Calu3 (cell line): ENCODE results near the gene BCL3. TPM values are rescaled to one million over a fixed set of nuclear protein-coding genes. Genes with fewer than 3 reads are reported as not detected.

ENCODE experiments used
- BruUV-seq: library from RNA; stranded (reverse); fragments of 400-500 nt; replicated peaks from 2 replicates; lab custom pipeline; 2021; lab: Mats Ljungman, UMichigan
- CTCF ChIA-PET: fragments of 300-600 bp; sonication (Branson Sonifier 250); formaldehyde crosslinking; loops from one replicate; lab custom pipeline; 2022; ENCODE audit warnings: antibody characterized with exemption; lab: Charles Lee
- DNase-seq: peaks from one replicate; pipeline ENCODE4 v3.0.0; 2022
- H3K27ac Mint-ChIP-seq: one replicate; pipeline ENCODE4 v1.8.0; 2022; ENCODE audit warnings: mixed read lengths; ENCODE audit not compliant: unreplicated experiment
- H3K27me3 Mint-ChIP-seq: one replicate; pipeline ENCODE4 v1.8.0; 2022; ENCODE audit warnings: mixed read lengths; ENCODE audit not compliant: unreplicated experiment
- H3K36me3 Mint-ChIP-seq: one replicate; pipeline ENCODE4 v1.8.0; 2022; ENCODE audit warnings: mild to moderate bottlenecking, moderate library complexity, mixed read lengths; ENCODE audit not compliant: insufficient read depth, unreplicated experiment
- H3K4me1 Mint-ChIP-seq: one replicate; pipeline ENCODE4 v1.8.0; 2022; ENCODE audit warnings: mild to moderate bottlenecking, low read depth, mixed read lengths; ENCODE audit not compliant: unreplicated experiment
- H3K4me3 Mint-ChIP-seq: one replicate; pipeline ENCODE4 v1.8.0; 2022; ENCODE audit warnings: mild to moderate bottlenecking, low read depth, moderate library complexity, mixed read lengths; ENCODE audit not compliant: unreplicated experiment
- H3K9me3 Mint-ChIP-seq: one replicate; pipeline ENCODE4 v1.8.0; 2022; ENCODE audit warnings: low read depth, mixed read lengths; ENCODE audit not compliant: unreplicated experiment
- CTCF ChIP-seq: fragments of 200-600 bp; IDR thresholded peaks from one replicate; pipeline ENCODE4 v1.8.0; 2022; ENCODE audit warnings: antibody characterized with exemption; ENCODE audit not compliant: unreplicated experiment
- intact Hi-C: fragments of 100-400 bp; cut with micrococcal nuclease; formaldehyde crosslinking; loops from one replicate; pipeline ENCODE4 v1.10.0; 2022; ENCODE audit not compliant: unreplicated experiment
- total RNA-seq: library from RNA; stranded (reverse); gene quantifications from 2 replicates; pipeline ENCODE4 v1.2.3, GENCODE V29; 2022

The BCL3 gene
- total RNA-seq, 1 experiment from 2014 or later = 37.7 TPM

- Mint-ChIP-seq H3K4me1 (peaks cover 44% of the 10 kb centered on the region), H3K27ac (no peak overlapping the region), H3K9me3 (no peaks in the 10 kb centered on the region), H3K27me3 (no peaks in the 10 kb centered on the region), H3K4me3 (no peak overlapping the region), H3K36me3 (peaks cover 23% of the 10 kb centered on the region)
- no peak for TF ChIP-seq CTCF
- intact Hi-C loops = no loop called here
- no peak for DNase-seq
- CTCF ChIA-PET = no interaction called here
- BruUV-seq = no TSS peak
Measured at GRCh38 chr19:44731081-44731480, 17.4 kb upstream of the BCL3 start.

GRCh38 chr19:44731622-44732021 lies 16.9 kb upstream of the BCL3 start:
- CTCF ChIA-PET = interaction anchor here (1.3 to 1.4 kb wide), 2 partner anchors 34 to 39 kb away, joined by 3 read pairs; no protein-coding TSS in a partner anchor
- H3K36me3 Mint-ChIP-seq = peaks cover 19% of the 10 kb centered on the region
- DNase-seq = no peak
- peaks cover 38% of the 10 kb centered on the region for H3K4me1 Mint-ChIP-seq
- no peaks in the 10 kb centered on the region for H3K27me3 Mint-ChIP-seq
- no peak overlapping the region for H3K4me3 Mint-ChIP-seq
- H3K9me3 Mint-ChIP-seq = no peaks in the 10 kb centered on the region
- intact Hi-C loops = no loop called here
- BruUV-seq = no TSS peak
- H3K27ac Mint-ChIP-seq = no peak overlapping the region
- no peak for TF ChIP-seq CTCF

GRCh38 chr19:44732235-44733014 lies 16.1 kb upstream of the BCL3 start:
- Mint-ChIP-seq H3K4me1 (peaks cover 43% of the 10 kb centered on the region), H3K27me3 (no peaks in the 10 kb centered on the region), H3K9me3 (no peaks in the 10 kb centered on the region), H3K27ac (no peak overlapping the region), H3K36me3 (peaks cover 19% of the 10 kb centered on the region), H3K4me3 (no peak overlapping the region)
- no TSS peak for BruUV-seq
- DNase-seq = no peak
- intact Hi-C loops = no loop called here
- no peak for TF ChIP-seq CTCF
- CTCF ChIA-PET = interaction anchor here (1.3 to 1.4 kb wide), 2 partner anchors 33 to 39 kb away, joined by 3 read pairs; no protein-coding TSS in a partner anchor

- CTCF ChIA-PET = interaction anchor here (0.6 to 0.7 kb wide), 2 partner anchors 27 to 87 kb away, joined by 3 to 4 read pairs; no protein-coding TSS in a partner anchor
- H3K4me3 Mint-ChIP-seq = no peak overlapping the region
- H3K9me3 Mint-ChIP-seq = no peaks in the 10 kb centered on the region
- no TSS peak for BruUV-seq
- intact Hi-C loops = no loop called here
- H3K27ac Mint-ChIP-seq = peak overlapping the region; percentile 75
- DNase-seq = no peak
- peaks cover 52% of the 10 kb centered on the region for H3K4me1 Mint-ChIP-seq
- no peaks in the 10 kb centered on the region for H3K27me3 Mint-ChIP-seq
- TF ChIP-seq CTCF = no peak
- H3K36me3 Mint-ChIP-seq = peaks cover 26% of the 10 kb centered on the region
Measured at GRCh38 chr19:44734357-44734756, 14.2 kb upstream of the BCL3 start.
